Activated naive CD4-positive, alpha-beta T cell treated with anti-CD3 and anti-CD28 coated beads for 36 hours (primary cell): ENCODE results near the gene GABPB1. TPM values are rescaled to one million over a fixed set of nuclear protein-coding genes. Genes with fewer than 3 reads are reported as not detected.
A peak's percentile ranks its signal among the peaks of the same experiment; 100 is the strongest.

ENCODE experiments used
- CTCF ChIA-PET: fragments of 350-600 bp; sonication (Branson Sonifier 250); formaldehyde crosslinking; loops from one replicate; lab custom pipeline; 2021; ENCODE audit warnings: antibody characterized with exemption; lab: Charles Lee
- DNase-seq: peaks from one replicate; pipeline ENCODE4 v3.0.0-alpha.2; 2020
- H3K27ac Mint-ChIP-seq: one replicate; pipeline ENCODE4 v1.8.0; 2021; ENCODE audit warnings: mild to moderate bottlenecking, mixed read lengths
- H3K27me3 Mint-ChIP-seq: one replicate; pipeline ENCODE4 v1.8.0; 2021; ENCODE audit warnings: low read depth, mixed read lengths
- H3K36me3 Mint-ChIP-seq: one replicate; pipeline ENCODE4 v1.8.0; 2021; ENCODE audit warnings: low read depth, mixed read lengths
- H3K4me1 Mint-ChIP-seq: one replicate; pipeline ENCODE4 v1.8.0; 2021; ENCODE audit warnings: low read depth, mixed read lengths
- H3K4me3 Mint-ChIP-seq: one replicate; pipeline ENCODE4 v1.8.0; 2021; ENCODE audit warnings: mild to moderate bottlenecking, moderate library complexity, mixed read lengths
- H3K9me3 Mint-ChIP-seq: one replicate; pipeline ENCODE4 v1.8.0; 2021; ENCODE audit warnings: mixed read lengths
- intact Hi-C: fragments of 100-400 bp; cut with micrococcal nuclease; formaldehyde crosslinking; loops from one replicate; pipeline ENCODE4 v1.15.1; 2023
- total RNA-seq, 2 experiments: library from RNA; stranded (reverse); gene quantifications; one replicate each; pipeline ENCODE4 v1.2.3, GENCODE V29; 2021

GABPB1 gene
- total RNA-seq, 2 experiments from 2014 or later: 48.2 to 53.5 TPM

GRCh38 chr15:50363612-50364011 lies 8.6 kb upstream of the GABPB1 start:
- Mint-ChIP-seq H3K27me3 (no peaks in the 10 kb centered on the region), H3K36me3 (peaks cover 46% of the 10 kb centered on the region), H3K27ac (no peak overlapping the region), H3K9me3 (no peaks in the 10 kb centered on the region), H3K4me1 (peaks cover 33% of the 10 kb centered on the region), H3K4me3 (no peak overlapping the region)
- CTCF ChIA-PET: interaction anchor here (0.7 to 1.1 kb wide), 2 partner anchors 8 to 156 kb away, joined by 3 read pairs; no protein-coding TSS in a partner anchor
- DNase-seq: no peak
- intact Hi-C loops: no loop called here

- Mint-ChIP-seq H3K27ac (peak overlapping the region; percentile 20), H3K36me3 (peaks cover 59% of the 10 kb centered on the region)
These were observed 6.8 kb upstream of the GABPB1 start for GRCh38 chr15:50361756-50362155.

GRCh38 chr15:50358845-50359244 lies 3.8 kb upstream of the GABPB1 start:
- no peak overlapping the region for H3K4me3 Mint-ChIP-seq
- no peaks in the 10 kb centered on the region for H3K9me3 Mint-ChIP-seq
- intact Hi-C loops: no loop called here
- H3K27ac Mint-ChIP-seq: no peak overlapping the region
- H3K4me1 Mint-ChIP-seq: peaks cover 47% of the 10 kb centered on the region
- DNase-seq: peak; percentile 31
- CTCF ChIA-PET: no interaction called here
- no peaks in the 10 kb centered on the region for H3K27me3 Mint-ChIP-seq
- H3K36me3 Mint-ChIP-seq: peaks cover 66% of the 10 kb centered on the region

More at GRCh38 chr15:50361756-50362155, 6.8 kb upstream of the GABPB1 start:
- intact Hi-C loops: no loop called here
- Mint-ChIP-seq H3K4me3 (no peak overlapping the region), H3K27me3 (no peaks in the 10 kb centered on the region), H3K9me3 (no peaks in the 10 kb centered on the region), H3K4me1 (peaks cover 45% of the 10 kb centered on the region)
- CTCF ChIA-PET: no interaction called here
- DNase-seq: no peak

- CTCF ChIA-PET: interaction anchor here (0.7 to 1.2 kb wide), 4 partner anchors 10 to 551 kb away, joined by 3 to 4 read pairs (median 3); partner anchors contain the start of genes SLC27A2 and USP8
- no peak for DNase-seq
These were observed 982 bp upstream of the GABPB1 start for GRCh38 chr15:50355980-50356379.

GRCh38 chr15:50355619-50355905 lies 564 bp upstream of the GABPB1 start:
- Mint-ChIP-seq H3K27me3 (no peaks in the 10 kb centered on the region), H3K9me3 (no peaks in the 10 kb centered on the region), H3K36me3 (peaks cover 64% of the 10 kb centered on the region), H3K4me1 (peaks cover 48% of the 10 kb centered on the region), H3K27ac (peak overlapping the region; percentile 100), H3K4me3 (peak overlapping the region; percentile 98)
- CTCF ChIA-PET: no interaction called here
- intact Hi-C loops: loop anchor here (1.0 to 2.0 kb wide), 5 partner anchors 69 to 1544 kb away; partner anchors contain the start of genes CEP152, SECISBP2L and USP8
- DNase-seq: no peak

More at GRCh38 chr15:50355980-50356379, 982 bp upstream of the GABPB1 start:
- no peaks in the 10 kb centered on the region for H3K27me3 Mint-ChIP-seq
- peak overlapping the region; percentile 100 for H3K27ac Mint-ChIP-seq
- H3K36me3 Mint-ChIP-seq: peaks cover 67% of the 10 kb centered on the region
- intact Hi-C loops: loop anchor here (1.0 to 2.0 kb wide), 6 partner anchors 68 to 1545 kb away; partner anchors contain the start of genes CEP152, SECISBP2L and USP8
- peak overlapping the region; percentile 98 for H3K4me3 Mint-ChIP-seq
- peaks cover 46% of the 10 kb centered on the region for H3K4me1 Mint-ChIP-seq
- no peaks in the 10 kb centered on the region for H3K9me3 Mint-ChIP-seq

GRCh38 chr15:50353975-50354837 lies 792 bp downstream of the GABPB1 start:
- Mint-ChIP-seq H3K27ac (peak overlapping the region; percentile 100), H3K4me3 (peak overlapping the region; percentile 98), H3K4me1 (peaks cover 53% of the 10 kb centered on the region), H3K27me3 (no peaks in the 10 kb centered on the region), H3K36me3 (peaks cover 58% of the 10 kb centered on the region), H3K9me3 (no peaks in the 10 kb centered on the region)
- CTCF ChIA-PET: interaction anchor here (0.6 to 0.7 kb wide), 2 partner anchors 186 to 225 kb away, joined by 3 read pairs; no protein-coding TSS in a partner anchor
- DNase-seq: peak; percentile 73
- intact Hi-C loops: loop anchor here (1.0 to 5.0 kb wide), 14 partner anchors 23 to 1307 kb away; partner anchors contain the start of genes COPS2, FAM227B, SECISBP2L and SPPL2A

GRCh38 chr15:50353251-50353974 lies 1.6 kb downstream of the GABPB1 start:
- H3K9me3 Mint-ChIP-seq: no peaks in the 10 kb centered on the region
- intact Hi-C loops: loop anchor here (1.0 to 5.0 kb wide), 9 partner anchors 22 to 554 kb away; partner anchors contain the start of genes SPPL2A and TRPM7
- CTCF ChIA-PET: interaction anchor here (0.6 to 0.7 kb wide), 2 partner anchors 185 to 224 kb away, joined by 3 read pairs; no protein-coding TSS in a partner anchor
- H3K4me1 Mint-ChIP-seq: peaks cover 50% of the 10 kb centered on the region
- peak overlapping the region; percentile 100 for H3K27ac Mint-ChIP-seq
- no peaks in the 10 kb centered on the region for H3K27me3 Mint-ChIP-seq
- H3K4me3 Mint-ChIP-seq: peak overlapping the region; percentile 98
- H3K36me3 Mint-ChIP-seq: peaks cover 52% of the 10 kb centered on the region
- peak; percentile 37 for DNase-seq

GRCh38 chr15:50350621-50351020 lies 4.4 kb downstream of the GABPB1 start:
- Mint-ChIP-seq H3K36me3 (peaks cover 37% of the 10 kb centered on the region), H3K4me3 (peak overlapping the region; percentile 98), H3K27ac (peak overlapping the region; percentile 93), H3K4me1 (peaks cover 55% of the 10 kb centered on the region), H3K9me3 (no peaks in the 10 kb centered on the region), H3K27me3 (no peaks in the 10 kb centered on the region)
- intact Hi-C loops: loop anchor here (5.0 kb wide), 1 partner anchor 73 kb away; no protein-coding TSS in a partner anchor
- CTCF ChIA-PET: interaction anchor here (0.6 to 1.0 kb wide), 3 partner anchors 35 to 556 kb away, joined by 3 to 5 read pairs (median 3); no protein-coding TSS in a partner anchor
- DNase-seq: no peak

GRCh38 chr15:50345298-50345697 lies 9.7 kb downstream of the GABPB1 start:
- no peak overlapping the region for H3K4me3 Mint-ChIP-seq
- H3K36me3 Mint-ChIP-seq: peaks cover 15% of the 10 kb centered on the region
- H3K4me1 Mint-ChIP-seq: peaks cover 47% of the 10 kb centered on the region
- no peaks in the 10 kb centered on the region for H3K9me3 Mint-ChIP-seq
- H3K27me3 Mint-ChIP-seq: no peaks in the 10 kb centered on the region
- no peak overlapping the region for H3K27ac Mint-ChIP-seq
- no peak for DNase-seq
- CTCF ChIA-PET: interaction anchor here (1.1 kb wide), 1 partner anchor 30 kb away, joined by 3 read pairs; no protein-coding TSS in a partner anchor
- intact Hi-C loops: no loop called here

GRCh38 chr15:50344006-50344464 lies 11.0 kb downstream of the GABPB1 start:
- Mint-ChIP-seq H3K27ac (no peak overlapping the region), H3K9me3 (no peaks in the 10 kb centered on the region), H3K4me1 (peaks cover 40% of the 10 kb centered on the region), H3K27me3 (no peaks in the 10 kb centered on the region), H3K4me3 (no peak overlapping the region), H3K36me3 (peaks cover 18% of the 10 kb centered on the region)
- intact Hi-C loops: no loop called here
- CTCF ChIA-PET: no interaction called here
- no peak for DNase-seq

GRCh38 chr15:50341616-50342136 lies 13.3 kb downstream of the GABPB1 start:
- Mint-ChIP-seq H3K9me3 (no peaks in the 10 kb centered on the region), H3K27ac (no peak overlapping the region), H3K4me3 (no peak overlapping the region), H3K27me3 (no peaks in the 10 kb centered on the region), H3K4me1 (peaks cover 24% of the 10 kb centered on the region), H3K36me3 (peaks cover 24% of the 10 kb centered on the region)
- intact Hi-C loops: no loop called here
- CTCF ChIA-PET: no interaction called here
- no peak for DNase-seq
